PFSK-1 (cell line): ENCODE data around the gene JAK1.

ENCODE experiments used
- FOXP2 ChIP-seq: optimal IDR thresholded peaks from 2 replicates; pipeline ENCODE3; 2011; ENCODE audit warnings: borderline replicate concordance, control low read depth, inconsistent platforms; ENCODE audit not compliant: insufficient read depth; ENCODE audit errors: extremely low read length, extremely low read depth
- POLR2AphosphoS5 ChIP-seq: IDR thresholded peaks from 2 replicates; pipeline ENCODE4 v1.6.1; 2012; ENCODE audit warnings: low read depth, mild to moderate bottlenecking, control low read depth, low read length, moderate library complexity
- REST ChIP-seq, 2 experiments: IDR thresholded peaks; 2 replicates each; pipeline versions ENCODE4 v1.6.1 to v1.8.0; 2011 to 2012; ENCODE audit warnings: low read depth in 2 of 2, low read length in 2 of 2, control low read depth in 1 of 2, inconsistent platforms in 1 of 2, mild to moderate bottlenecking in 1 of 2, moderate library complexity in 1 of 2; ENCODE audit not compliant: insufficient read depth in 1 of 2
- TAF1 ChIP-seq: IDR thresholded peaks from 2 replicates; pipeline ENCODE4 v1.6.1; 2012; ENCODE audit warnings: low read length, control low read depth, borderline replicate concordance; ENCODE audit not compliant: insufficient read depth

- TF ChIP-seq POLR2AphosphoS5 (no peak), FOXP2 (no peak), TAF1 (no peak), REST (IDR thresholded peaks at IDR 0.05; ENCODE audit: insufficient read depth in 1 of 2, low read depth in 2 of 2, low read length in 2 of 2) (no peak)
These were observed 124.9 kb downstream of the JAK1 start for GRCh38 chr1:64841330-64842065.
